Heart right ventricle (tissue), 16 donors: ENCODE results near the gene BCLAF3. TPM values are rescaled to one million over a fixed set of nuclear protein-coding genes. Genes with fewer than 3 reads are reported as not detected.

Experiments
- ATAC-seq, 8 donors: fragments of 200-7000 bp; cut with Tn5 transposase; one replicate each; pipeline ENCODE4 v1.9.1; 2020; ENCODE audit warnings: mild to moderate bottlenecking in 8 of 8, moderate library complexity in 8 of 8, moderate number of reproducible peaks in 1 of 8
- DNase-seq, 2 donors: peaks; one replicate each; pipeline ENCODE4 v3.0.0-alpha.2; 2020
- H3K27ac ChIP-seq, 10 donors: fragments of 200-600 bp; sonication (generic) in 2 of 10; one replicate each; pipeline versions ENCODE4 v1.5.0 to v1.8.0; 2020 to 2022; ENCODE audit warnings: mild to moderate bottlenecking in 3 of 10
- H3K27me3 ChIP-seq, 7 donors: fragments of 200-600 bp; one replicate each; pipeline ENCODE4 v1.8.0; 2021 to 2022; ENCODE audit warnings: mild to moderate bottlenecking in 2 of 7
- H3K36me3 ChIP-seq, 9 donors: fragments of 200-600 bp; sonication (generic) in 1 of 9; one replicate each; pipeline versions ENCODE4 v1.5.0 to v1.8.0; 2020 to 2022; ENCODE audit warnings: mild to moderate bottlenecking in 2 of 9
- H3K4me1 ChIP-seq, 9 donors: fragments of 200-600 bp; sonication (generic) in 1 of 9; one replicate each; pipeline versions ENCODE4 v1.5.0 to v1.8.0; 2020 to 2022; ENCODE audit warnings: mild to moderate bottlenecking in 4 of 9
- H3K4me3 ChIP-seq, 10 donors: fragments of 200-600 bp; sonication (generic) in 2 of 10; one replicate each; pipeline versions ENCODE4 v1.5.0 to v1.8.0; 2020 to 2022; ENCODE audit warnings: mild to moderate bottlenecking in 7 of 10, moderate library complexity in 2 of 10
- H3K9me3 ChIP-seq, 11 donors: fragments of 200-600 bp in 10 of 11; sonication (generic) in 2 of 11; one replicate each; pipeline versions ENCODE4 v1.5.0 to v1.8.0; 2013 to 2022; ENCODE audit warnings: mild to moderate bottlenecking in 2 of 11, control low read depth in 1 of 11, moderate library complexity in 1 of 11
- CTCF ChIP-seq, 9 donors: fragments of 200-600 bp; sonication (generic) in 2 of 9; IDR thresholded peaks; one replicate each; pipeline versions ENCODE4 v1.5.0 to v1.8.0; 2021 to 2022; ENCODE audit warnings: antibody characterized with exemption in 9 of 9, mild to moderate bottlenecking in 5 of 9, moderate library complexity in 1 of 9
- WGBS, 2 donors: extraction: QIAGEN DNeasy Blood & Tissue Kit; methylation state at CpG; one replicate each; pipeline ENCODE4 v1.1.7; 2013; ENCODE audit warnings: inconsistent platforms in 1 of 2; 5-methylcytosine and 5-hydroxymethylcytosine counted together
- intact Hi-C, 10 donors: fragments of 100-400 bp; cut with DNase I; formaldehyde crosslinking; loops; one replicate each; pipeline versions ENCODE4 v1.11.1 to v1.14.2; 2022
- polyA plus RNA-seq, 2 donors: library from polyadenylated mRNA; stranded (reverse); fragments of 200-250 nt; gene quantifications; one replicate each; pipeline ENCODE4 v1.2.3, GENCODE V29; 2013
- total RNA-seq, 10 donors: library from RNA; stranded (reverse); fragmentation: NEBNext Ultra II Directional in 3 of 10; extraction: Animal tissue kit (Norgen Biotek cat#: 25700) in 3 of 10; gene quantifications; one replicate each; pipeline versions ENCODE4 v1.2.1 to v1.2.4, GENCODE V29; 2021 to 2023
- donor health status: Arrhythmogenic right ventricular cardiomyopathy.
- donor health status: ischemic (EF 13 %, LVEDD 7.1; RV severe dilation, severe dysfunction).
- donor health status: healthy with polysubstance abuse.
- donor health status: DM: no; HTN: yes; CAD: no.
- donor health status: DM: no; HTN: no; CAD: no.
- donor health status: ischemic (EF 25% LVEDD 6.9; RV normal size, moderate dysfunction).
- donor health status: ischemic (EF 25% LVEDD 5.7; RV mildly dilated, moderate dysfunction).
- donor health status: healthy.
- donor health status: DM: yes; HTN: yes; CAD: no.
- donor health status: Ischemic cardiomyopathy.
- donor health status: ischemic (EF 35%, LVEDD 5.7; RV mildly dilated, moderate dysfunction).
- donor health status: nonischemic (EF 11% LVEDD 7.7; RV severe dilation, severe dysfunction).
- donor health status: DM: yes; HTN: yes; CAD: no.
- donor health status: PGD.
- donor health status: ischemic (EF 29% LVEDD 5.4; RV normal size, mild dysfunction).
- donor health status: nonischemic (EF 23%, LVEDD 6.1; RV moderate dilation, normal function).

BCLAF3 gene
- total and polyA plus RNA-seq, 12 donors = 1.2 to 10.2 (median 8.5) TPM

GRCh38 chrX:19975845-19976244, 15.0 kb downstream of the BCLAF3 start:
- H3K4me3 ChIP-seq = no peak overlapping the region
- H3K27me3 ChIP-seq = peaks cover 0 to 12% (median 0%) of the 10 kb centered on the region in 7 donors
- H3K36me3 ChIP-seq = no peaks in the 10 kb centered on the region
- DNase-seq (no peak), ATAC-seq (no peak)
- H3K9me3 ChIP-seq = peaks cover 0 to 14% (median 0%) of the 10 kb centered on the region in 11 donors
- no peak overlapping the region for H3K27ac ChIP-seq
- intact Hi-C loops = loop anchor here in 1 of 10 donors (10.0 kb wide), 1 partner anchor 61 kb away; no protein-coding TSS in a partner anchor
- TF ChIP-seq CTCF (IDR thresholded peaks at IDR 0.05) = no peak
- no peaks in the 10 kb centered on the region for H3K4me1 ChIP-seq

DNA sequence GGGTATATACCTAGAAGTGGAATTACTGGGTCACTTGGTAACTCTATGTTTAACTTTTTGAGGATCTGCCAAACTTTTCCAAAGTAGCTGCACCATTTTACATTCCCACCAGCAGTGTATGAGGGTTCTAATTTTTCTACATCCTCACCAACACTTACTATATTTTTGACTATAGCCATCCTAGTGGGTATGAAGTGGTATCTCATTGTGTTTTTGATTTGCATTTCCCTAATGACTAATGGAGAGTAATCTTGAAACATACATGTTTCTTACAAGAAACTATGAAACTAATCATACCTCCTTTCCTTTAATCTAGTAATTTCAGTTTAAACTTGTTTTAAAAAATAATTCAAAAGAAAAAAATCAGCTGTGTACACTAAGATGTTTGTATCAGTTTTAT, 17.9 kb downstream of the BCLAF3 start:
- no peak for TF ChIP-seq CTCF (IDR thresholded peaks at IDR 0.05)
- peaks cover 0 to 6% (median 0%) of the 10 kb centered on the region in 7 donors for H3K27me3 ChIP-seq
- peaks cover 0 to 6% (median 0%) of the 10 kb centered on the region in 9 donors for H3K36me3 ChIP-seq
- intact Hi-C loops = loop anchor here in 1 of 10 donors (10.0 kb wide), 1 partner anchor 58 kb away; no protein-coding TSS in a partner anchor
- peaks cover 0 to 9% (median 0%) of the 10 kb centered on the region in 11 donors for H3K9me3 ChIP-seq
- no peak overlapping the region for H3K27ac ChIP-seq
- no peaks in the 10 kb centered on the region for H3K4me1 ChIP-seq
- ATAC-seq = no peak
- no peak overlapping the region for H3K4me3 ChIP-seq
- DNase-seq = no peak

DNA sequence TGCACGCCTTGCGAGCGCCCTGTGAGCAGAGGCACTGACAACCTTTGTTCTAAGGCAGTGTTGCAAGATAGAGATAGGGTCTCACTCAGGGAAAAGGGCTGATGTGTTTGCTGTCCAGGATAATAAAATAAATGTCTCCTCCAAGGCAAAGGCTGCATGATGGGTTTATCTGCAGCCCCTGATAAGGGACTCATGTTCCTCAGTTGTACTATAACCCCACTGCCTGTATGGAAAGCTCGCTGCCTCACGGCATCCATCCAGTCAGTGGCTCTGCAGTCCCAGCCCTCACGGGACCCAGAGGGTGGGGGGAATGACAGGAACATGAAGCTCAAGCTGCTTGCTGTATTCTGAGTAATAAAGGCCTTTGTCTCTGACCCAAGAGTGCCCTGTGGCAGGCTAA, 22.6 kb downstream of the BCLAF3 start:
- peaks cover 0 to 45% (median 8%) of the 10 kb centered on the region in 9 donors for H3K36me3 ChIP-seq
- H3K27ac ChIP-seq = no peak overlapping the region
- no peak for DNase-seq
- H3K9me3 ChIP-seq = no peaks in the 10 kb centered on the region
- no peak for TF ChIP-seq CTCF (IDR thresholded peaks at IDR 0.05)
- intact Hi-C loops = no loop called here
- no peak for ATAC-seq
- no peaks in the 10 kb centered on the region for H3K4me1 ChIP-seq
- H3K27me3 ChIP-seq = no peaks in the 10 kb centered on the region
- H3K4me3 ChIP-seq = no peak overlapping the region
- WGBS, 2 donors = 82 to 84% methylated on average over 6 of the region's 6 CpGs

DNA sequence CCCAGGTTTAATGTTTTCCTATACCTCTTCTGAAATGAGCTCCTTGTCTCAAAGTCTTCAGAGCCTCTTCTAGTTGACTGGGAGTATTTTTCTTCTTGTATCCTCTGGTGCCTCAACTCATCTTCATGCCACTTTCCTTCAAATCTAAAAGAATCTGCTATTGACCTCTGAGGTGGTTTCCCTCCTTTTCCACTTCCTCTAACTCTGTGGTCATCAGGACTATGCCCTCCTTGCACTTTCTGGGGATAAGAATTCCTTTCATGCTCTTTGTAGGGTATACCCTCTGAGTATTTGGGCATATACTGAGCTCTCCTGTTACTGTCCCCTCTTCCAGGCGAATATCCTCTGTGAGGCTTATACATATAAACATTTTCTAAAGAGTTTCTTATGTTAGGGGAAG, 24.8 kb downstream of the BCLAF3 start:
- Histone ChIP-seq H3K4me3 (no peak overlapping the region), H3K36me3 (peaks cover 0 to 56% (median 8%) of the 10 kb centered on the region in 9 donors), H3K9me3 (no peaks in the 10 kb centered on the region), H3K27me3 (no peaks in the 10 kb centered on the region), H3K4me1 (no peaks in the 10 kb centered on the region), H3K27ac (no peak overlapping the region)
- ATAC-seq (no peak), DNase-seq (no peak)
- WGBS, 2 donors = 93 to 94% methylated on average over 1 of the region's 1 CpG
- intact Hi-C loops = no loop called here
- TF ChIP-seq CTCF (IDR thresholded peaks at IDR 0.05) = no peak
